GM19193 (cell line): ENCODE results near the gene FMNL2.

Source experiments
- POLR2A ChIP-seq: IDR thresholded peaks from 4 replicates; pipeline ENCODE4 v1.6.1; 2011; ENCODE audit not compliant: insufficient read depth, insufficient read length; ENCODE audit errors: extremely low read depth

Gene FMNL2

DNA sequence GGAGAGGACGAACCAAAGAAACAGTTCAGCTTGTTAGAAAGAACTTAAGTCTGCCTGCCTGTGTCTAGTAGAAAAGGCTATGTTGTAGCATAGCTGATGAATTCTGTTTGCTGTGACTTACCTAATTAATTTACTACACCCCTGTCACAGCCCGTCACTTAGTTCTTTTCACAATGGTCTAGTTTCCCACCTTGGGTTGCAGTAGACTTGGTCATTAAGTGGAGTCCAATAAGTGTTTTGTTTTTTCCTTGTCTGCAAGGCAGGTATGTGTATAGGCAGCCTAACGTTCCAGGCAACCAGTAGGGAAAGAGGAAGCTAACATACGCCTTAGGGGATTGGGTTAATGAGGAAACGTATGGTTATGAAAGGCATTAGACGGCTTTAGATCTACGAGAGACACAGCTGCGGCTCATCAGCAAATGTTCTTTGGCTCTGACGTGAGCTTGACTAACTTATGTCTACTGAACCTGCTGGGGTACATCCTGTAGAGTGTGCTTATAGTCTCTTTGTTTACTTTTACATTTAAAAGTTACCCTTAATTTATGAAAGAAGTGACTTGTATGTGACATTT, 202.2 kb downstream of the FMNL2 start:
- TF ChIP-seq POLR2A: no peak

DNA sequence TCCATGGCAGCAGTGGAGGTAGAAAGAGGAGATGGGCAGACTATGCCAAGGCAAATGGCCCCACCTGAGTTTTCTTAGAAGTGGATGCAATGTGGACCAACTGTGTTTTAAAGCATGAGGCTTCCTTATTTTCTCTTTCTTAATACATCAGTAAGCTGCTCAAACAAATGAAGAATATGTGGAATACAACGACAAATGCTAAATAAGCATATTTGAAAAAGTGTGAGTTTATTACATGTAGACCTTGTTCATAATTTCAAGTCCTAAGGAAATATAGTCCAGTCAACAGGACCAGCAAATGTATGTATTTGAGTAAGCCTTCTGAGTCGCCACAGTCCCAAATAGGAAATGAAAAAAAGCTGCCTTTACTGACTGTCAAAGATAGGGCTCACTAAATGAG, 204.4 kb downstream of the FMNL2 start:
- no peak for TF ChIP-seq POLR2A

DNA sequence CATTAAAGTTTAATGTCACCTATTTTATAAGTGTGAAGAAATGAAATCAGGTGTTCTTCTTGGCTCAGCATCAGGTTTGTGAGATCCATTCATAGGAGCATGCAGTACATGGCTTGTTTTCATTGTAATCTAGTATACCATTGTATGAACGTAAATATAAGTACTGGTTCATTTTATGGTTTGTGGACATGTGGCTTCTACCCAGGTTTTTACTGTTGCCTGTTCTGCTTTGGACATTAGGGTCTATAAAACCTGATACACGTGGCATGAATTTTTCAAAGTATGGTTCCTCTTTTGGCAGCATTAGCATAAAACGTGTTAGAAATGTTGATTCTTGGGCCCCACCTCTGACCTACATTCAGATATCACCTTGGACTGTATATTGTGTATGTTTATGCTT, 206.7 kb downstream of the FMNL2 start:
- TF ChIP-seq POLR2A: no peak

DNA sequence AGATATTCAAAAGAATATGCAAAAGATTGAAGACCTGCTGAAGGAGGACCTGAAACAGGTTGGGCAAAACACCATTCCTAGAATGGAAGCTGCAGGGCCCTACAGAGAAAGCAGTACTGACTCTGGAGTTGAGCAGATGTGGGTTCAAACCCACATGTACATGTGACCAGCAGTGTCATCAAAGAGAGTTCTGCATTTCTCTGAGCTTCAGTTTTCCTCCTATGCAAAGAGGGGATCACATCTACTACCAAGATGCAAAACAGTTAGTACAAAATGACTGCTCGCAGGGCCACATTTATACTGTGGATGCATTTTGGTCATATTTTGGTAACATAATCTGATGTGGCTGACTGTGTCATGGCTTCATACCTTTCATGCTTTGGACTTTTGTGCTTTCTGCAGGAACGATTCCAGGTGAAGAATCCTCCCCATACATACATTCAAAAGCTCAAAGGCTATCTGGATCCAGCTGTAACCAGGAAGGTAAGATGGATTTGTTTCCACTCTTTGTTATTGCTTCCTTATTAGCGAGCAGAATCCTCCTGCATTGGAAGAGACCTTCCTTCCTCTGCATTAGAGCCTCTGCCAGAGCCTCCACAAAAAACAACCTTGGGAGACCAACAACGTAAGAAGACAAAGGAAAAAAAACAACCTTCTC, 207.5 kb downstream of the FMNL2 start:
- no peak for TF ChIP-seq POLR2A

DNA sequence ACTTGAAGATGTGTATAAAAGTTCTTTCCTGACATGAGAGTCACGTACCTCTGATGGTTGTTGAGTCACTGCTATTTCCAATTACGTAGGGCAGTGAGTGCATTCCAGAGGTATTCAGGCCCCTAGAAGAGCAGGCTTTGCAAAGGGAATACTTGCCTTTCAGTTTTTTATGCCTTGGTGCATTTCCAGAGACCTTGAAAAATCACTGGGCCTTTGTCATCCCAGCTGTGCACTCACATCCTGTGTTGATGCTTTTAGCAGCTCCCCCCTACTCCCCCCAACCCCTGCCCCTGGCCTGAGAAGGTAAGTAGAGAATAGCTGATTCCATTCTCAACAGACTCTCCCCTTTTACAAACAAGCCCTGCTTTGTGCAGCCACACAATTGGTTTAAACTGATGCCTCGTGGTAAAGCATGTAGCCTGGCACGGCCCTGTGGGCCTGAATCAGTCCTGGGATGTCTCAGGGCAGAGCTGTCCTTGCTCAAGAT, 208.1 kb downstream of the FMNL2 start:
- no peak for TF ChIP-seq POLR2A

DNA sequence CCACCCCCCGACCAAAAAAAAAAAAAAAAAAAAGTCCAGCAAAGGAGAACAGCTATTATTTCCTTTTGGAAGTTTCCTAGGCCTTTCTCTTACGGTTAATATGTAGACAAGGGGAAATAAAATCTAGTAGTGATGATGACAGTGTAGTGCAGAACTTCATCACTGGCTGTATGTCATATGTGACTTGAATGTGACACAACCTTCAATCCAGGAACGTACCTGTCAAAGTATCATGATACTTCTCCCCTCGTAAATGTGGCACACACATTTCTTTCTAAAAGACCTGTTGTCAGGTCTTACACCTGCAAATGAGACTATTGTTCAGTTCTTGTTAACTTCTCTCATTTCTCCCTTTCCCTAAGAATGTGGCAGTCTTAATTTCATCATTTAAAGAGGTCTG, 208.7 kb downstream of the FMNL2 start:
- no peak for TF ChIP-seq POLR2A

DNA sequence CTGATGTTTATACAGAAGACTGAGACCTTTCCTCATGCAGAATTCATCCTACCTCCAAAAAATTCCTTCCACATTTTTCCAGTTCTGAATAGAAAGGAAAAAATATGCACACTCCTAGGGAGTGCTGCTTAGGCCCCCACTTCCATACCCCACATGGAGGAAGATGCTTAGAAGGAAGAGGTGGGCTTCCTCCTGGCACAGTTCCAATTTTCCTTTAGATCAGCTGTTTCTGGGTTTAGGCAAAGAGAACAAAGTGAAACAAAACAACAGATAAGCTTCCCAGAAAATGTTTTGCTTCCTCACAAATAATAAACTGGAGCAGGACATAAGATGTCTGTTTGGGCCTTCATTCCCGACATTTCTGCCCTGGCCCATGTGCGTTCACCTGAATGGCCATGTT, 209.7 kb downstream of the FMNL2 start:
- no peak for TF ChIP-seq POLR2A

DNA sequence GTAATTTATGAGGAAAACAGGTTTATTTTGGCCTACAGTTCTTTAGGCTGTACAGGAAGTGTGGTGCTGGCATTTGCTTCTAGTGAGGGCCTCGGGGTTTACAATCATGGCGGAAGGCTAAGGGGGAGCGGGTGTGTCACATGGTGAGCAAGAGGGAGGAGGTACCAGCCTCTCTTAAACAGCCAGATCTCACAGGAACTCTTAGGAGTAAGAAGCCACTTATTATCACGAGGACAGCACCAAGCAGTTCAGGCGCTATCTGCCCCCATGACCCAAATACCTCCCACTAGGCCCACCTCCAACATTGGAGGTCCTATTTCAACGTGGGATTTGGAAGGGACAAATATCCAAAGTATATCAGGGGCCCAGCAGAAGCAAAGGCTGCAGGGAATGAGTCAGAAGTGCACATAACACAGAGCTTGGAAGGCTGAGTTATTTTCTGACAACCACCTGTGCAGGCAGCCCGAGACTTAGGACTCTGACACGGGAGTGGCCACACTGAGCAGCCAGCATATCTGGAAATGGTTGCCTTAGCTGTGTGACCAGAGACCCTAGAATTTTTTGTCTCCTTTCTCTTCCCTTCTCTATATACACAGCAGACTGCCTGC, 211.4 kb downstream of the FMNL2 start:
- TF ChIP-seq POLR2A: no peak

DNA sequence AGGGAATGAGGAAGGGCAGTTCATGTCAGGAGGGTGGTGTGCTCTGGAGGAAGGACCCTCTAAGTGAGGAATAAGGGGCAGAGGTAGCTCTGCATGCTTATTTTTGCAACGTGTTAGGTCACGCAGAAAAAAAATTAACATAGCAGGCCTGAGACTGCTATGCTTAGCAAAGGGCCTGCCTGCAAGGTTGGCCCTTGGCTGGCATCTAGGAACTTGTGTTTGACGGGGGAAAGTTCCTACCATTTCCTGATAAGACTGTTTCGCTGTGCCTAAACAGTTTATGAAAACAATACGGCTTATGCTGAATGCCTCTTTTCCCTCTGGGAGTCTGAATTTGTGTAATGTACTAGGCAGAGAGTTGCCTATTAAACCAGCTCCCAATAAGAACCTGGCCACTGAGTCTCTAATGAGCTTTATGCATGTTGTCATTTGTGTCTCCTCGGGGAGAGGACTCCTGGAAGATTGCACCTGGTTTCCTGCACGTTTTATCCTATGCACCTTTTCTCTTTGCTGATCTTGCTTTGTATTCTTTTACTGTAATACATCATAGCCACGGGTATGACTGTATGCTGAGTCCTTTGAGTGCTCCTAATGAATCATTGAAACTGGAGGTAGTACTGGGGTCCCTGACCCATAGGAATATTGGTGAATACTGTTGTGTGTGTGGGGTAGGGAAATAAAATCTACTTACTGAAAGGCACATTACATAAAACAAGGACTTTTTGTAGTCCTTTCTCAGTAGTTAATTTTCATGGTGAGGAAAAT, 213.3 kb downstream of the FMNL2 start:
- TF ChIP-seq POLR2A: no peak

DNA sequence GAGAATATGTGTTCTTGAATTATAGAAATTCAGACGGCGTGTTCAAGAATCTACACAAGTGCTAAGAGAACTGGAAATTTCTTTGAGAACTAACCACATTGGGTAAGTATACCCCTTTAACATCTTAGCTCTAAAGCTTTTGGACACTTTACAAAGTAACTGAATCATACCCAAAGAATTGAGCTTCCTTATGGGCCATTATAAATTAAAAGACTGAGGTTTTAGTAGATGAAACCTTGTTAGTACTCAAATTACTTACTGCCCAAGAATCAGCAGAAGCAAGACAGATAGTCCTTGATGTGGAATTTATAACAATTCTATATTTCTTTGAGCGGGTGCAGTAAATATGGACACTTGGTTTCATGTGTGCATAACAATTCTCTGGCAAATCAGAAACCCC, 214.0 kb downstream of the FMNL2 start:
- TF ChIP-seq POLR2A: no peak

DNA sequence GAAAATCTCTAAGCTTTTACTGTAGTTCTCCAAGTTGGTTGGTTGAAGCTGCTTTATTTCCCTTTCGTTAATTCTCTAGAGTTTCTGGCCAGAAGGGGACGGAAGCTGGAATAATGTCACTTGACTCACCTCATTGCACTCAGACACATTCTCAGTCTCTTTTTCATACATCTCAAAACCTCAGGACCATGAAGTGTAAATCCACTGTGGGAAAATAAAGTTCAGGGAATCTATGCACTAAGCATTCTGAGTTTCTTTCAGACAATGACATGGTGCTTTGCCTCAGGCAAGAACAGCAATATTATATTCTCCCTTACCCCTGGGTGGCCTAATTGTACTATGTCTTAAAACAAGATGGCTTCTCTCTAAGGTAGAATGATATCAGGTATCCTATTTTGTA, 214.4 kb downstream of the FMNL2 start:
- no peak for TF ChIP-seq POLR2A

DNA sequence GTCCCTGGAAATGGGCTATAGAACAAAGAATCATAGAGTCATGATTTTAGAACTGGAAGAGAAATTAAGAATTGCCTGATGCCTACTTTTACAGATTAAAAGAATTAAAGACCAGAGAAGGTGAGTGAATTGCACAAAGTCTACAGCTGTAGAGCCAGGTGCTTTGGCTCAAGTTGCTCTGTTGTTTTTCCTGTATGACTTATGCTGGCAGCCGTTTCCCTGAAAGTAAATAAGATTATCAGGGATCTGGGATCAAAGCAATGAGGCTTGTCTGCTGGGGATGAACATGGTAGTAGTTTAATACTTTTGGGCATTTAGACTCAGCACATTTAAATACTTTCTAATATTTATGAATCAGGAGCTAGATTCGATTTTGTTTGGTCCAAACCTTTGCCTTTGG, 215.4 kb downstream of the FMNL2 start:
- TF ChIP-seq POLR2A: no peak

DNA sequence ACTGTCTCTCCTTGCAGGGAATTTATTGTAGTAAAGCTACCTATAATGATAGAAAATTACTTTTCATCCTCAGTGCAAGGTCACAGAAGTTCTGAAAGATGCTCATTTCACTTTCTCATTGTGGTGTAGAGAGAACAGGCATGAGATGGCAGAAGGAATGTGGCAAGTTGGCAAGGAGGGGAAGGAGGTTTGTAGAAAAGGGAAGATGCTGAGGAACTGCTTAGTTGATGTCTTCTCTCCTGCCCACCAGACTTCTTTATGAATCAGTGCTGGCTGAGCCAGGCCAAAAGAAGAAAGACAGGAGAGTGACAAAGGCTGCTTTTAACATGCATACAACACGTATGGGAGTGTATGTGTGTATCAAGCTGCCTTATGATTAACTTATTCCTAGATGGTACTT, 217.9 kb downstream of the FMNL2 start:
- TF ChIP-seq POLR2A: no peak

DNA sequence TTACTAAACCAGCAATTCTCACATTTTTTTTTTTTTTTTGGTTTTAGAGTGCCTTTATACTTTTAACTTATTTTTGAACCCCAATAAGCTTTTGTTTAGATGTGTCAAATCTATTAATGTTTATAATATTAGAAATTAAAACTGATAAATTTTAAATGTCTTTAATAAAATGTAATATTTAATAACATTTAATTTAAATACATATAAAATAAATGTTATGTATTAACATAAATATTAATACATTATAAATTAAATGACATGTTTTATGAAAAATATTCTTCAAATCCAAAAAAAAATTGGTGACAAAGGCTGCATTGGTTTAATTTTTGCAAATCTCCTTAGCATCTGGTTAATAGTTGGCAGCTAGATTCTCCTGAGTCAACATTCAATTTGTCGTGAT, 218.5 kb downstream of the FMNL2 start:
- TF ChIP-seq POLR2A: no peak

DNA sequence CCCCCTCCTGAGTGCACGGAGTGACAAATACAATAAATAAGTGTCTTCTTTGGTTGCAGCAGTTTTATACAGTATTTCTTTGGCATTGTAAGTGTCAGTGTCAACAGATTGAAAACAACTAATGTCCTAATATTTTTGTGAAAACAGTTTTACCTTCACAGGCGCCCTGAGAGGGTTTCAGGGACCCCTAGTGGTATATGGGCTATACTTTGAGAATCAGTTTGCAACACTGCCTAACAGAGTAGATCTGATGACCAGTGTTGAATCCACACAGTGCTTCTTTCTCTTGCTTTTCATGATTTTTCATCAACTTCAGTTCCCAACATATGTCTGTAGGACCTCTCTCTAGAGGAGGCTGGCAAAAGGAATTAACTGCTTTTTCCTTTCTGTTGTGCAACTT, 220.1 kb downstream of the FMNL2 start:
- no peak for TF ChIP-seq POLR2A
